ENCODE measurements around the gene TSPEAR.

DNA sequence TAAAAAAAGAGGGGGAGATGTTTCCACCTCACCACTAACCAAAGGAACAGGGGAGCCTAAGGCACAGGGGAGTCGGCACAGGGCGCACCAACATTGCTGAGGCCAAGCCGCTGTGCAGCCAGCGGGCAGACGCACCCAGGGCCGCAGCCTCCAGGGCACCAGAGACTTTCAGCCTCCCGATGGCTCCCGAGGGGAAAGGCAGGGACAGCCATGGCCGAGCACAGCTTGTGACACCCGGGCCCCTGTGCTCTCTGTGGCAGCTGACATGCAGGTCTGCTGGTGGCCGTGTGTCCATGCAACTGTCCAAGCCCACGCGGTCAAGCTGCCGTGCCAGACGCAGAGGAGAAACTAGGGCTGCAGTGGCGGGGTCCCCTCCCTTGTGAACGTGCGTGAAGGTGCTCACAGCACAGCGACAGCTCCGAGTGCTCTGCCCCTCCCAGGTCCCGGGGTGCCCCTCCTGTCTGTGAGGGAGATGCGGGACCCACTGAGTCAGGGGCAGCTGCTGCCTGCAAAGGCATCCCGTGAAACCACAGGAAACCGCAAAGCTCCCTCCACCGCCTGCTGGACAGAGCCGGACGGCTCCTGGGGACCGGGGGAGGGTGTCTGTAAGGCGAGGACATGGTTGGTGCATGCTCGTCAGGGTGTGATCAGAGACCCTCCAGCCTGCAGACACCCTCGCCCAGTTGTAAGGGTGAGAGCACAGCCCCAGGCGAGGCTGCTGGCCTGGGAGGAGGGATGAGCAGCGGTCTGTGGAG lies 62.6 kb downstream of the TSPEAR start:
- TF ChIP-seq CTCF (IDR thresholded peaks at IDR 0.05) (no peak), POLR2A (IDR thresholded peaks at IDR 0.05) (no peak)

Measured in right lobe of liver (tissue), 4 donors.